NCI-H2029 (cell line): ENCODE data around the gene SLC35B4.

Experiments used
- DNase-seq: peaks from one replicate; lab custom pipeline; 2025; lab: John Stamatoyannopoulos, UW

The SLC35B4 gene

DNA sequence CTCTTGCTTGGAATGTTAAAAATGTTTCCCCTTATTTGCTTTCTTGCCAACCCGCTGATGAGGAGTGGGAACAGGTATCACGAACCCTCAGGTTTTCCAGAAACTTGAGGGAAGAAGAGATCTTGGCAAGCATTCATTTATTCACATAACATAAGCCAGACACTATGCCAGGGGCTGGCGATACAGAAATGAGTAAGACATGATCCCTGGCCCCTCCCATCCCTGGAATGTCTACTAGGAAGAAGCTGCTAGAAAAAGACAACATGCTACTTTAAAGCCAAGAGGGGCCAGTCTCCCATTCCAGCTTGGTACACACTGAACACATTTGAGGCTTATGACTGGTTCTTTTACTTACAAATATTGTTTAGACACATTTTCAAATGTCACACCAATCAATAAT lies 26.4 kb downstream of the SLC35B4 start:
- no peak for DNase-seq

GRCh38 chr7:134289841-134290240 lies 26.9 kb downstream of the SLC35B4 start:
- DNase-seq: no peak

GRCh38 chr7:134289423-134289822 lies 27.3 kb downstream of the SLC35B4 start:
- no peak for DNase-seq

DNA sequence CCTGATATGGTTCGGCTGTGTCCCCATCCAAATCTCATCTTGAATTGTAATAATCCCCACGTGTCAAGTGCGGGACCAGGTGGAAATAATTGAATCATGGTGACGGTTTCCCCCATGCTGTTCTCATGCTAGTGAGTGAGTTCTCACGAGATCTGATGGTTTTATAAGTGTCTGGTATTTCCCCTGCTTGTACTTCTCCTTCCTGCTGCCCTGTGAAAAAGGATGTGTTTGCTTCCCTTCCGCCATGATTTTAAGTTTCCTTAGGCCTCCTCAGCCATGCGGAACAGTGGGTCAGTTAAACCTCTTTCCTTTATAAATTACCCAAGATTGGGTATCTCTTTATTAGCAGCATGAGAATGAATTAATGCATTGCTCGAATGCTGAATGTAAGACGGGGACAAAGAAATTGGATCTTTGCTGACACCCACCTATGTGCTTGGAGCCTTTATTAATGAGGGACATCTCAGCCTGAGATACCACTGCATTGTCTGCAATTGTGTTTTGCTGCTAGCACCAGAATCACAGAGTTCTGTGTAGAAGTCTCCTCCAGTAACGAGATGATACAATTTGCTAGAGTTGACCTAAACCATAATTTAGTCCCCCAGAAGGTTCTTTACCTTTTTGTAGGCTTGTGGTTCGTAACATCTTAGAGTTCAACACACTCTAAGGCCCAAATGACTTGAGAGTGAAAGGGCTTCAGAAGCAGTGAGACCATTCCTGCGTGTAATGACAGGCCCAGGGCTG lies 28.6 kb downstream of the SLC35B4 start:
- no peak for DNase-seq

DNA sequence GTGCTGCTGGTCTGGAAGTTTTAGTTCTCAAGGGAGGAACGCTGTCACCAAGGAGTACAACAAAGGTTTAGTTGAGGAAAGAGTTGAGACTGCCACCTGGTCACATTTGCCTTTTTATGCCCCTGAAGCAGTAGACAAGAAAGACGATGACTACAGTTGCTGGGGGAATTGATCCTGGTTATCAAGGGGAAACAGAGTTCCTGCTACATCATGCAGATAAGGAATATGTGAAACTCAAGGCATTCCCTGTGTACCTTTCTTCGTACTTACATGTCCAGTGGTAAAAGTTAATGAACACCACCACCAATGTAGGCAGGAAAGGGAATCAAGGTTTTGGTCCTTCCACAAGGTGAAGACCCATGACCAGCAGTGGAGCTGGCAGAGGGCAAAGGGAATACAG lies 31.8 kb downstream of the SLC35B4 start:
- no peak for DNase-seq

- no peak for DNase-seq
Observed at GRCh38 chr7:134284011-134284410, 32.7 kb downstream of the SLC35B4 start.

GRCh38 chr7:134280508-134280907 lies 36.2 kb downstream of the SLC35B4 start:
- DNase-seq: no peak

GRCh38 chr7:134279898-134280297 lies 36.8 kb downstream of the SLC35B4 start:
- no peak for DNase-seq

- no peak for DNase-seq
Observed at GRCh38 chr7:134279336-134279735, 37.4 kb downstream of the SLC35B4 start.

DNA sequence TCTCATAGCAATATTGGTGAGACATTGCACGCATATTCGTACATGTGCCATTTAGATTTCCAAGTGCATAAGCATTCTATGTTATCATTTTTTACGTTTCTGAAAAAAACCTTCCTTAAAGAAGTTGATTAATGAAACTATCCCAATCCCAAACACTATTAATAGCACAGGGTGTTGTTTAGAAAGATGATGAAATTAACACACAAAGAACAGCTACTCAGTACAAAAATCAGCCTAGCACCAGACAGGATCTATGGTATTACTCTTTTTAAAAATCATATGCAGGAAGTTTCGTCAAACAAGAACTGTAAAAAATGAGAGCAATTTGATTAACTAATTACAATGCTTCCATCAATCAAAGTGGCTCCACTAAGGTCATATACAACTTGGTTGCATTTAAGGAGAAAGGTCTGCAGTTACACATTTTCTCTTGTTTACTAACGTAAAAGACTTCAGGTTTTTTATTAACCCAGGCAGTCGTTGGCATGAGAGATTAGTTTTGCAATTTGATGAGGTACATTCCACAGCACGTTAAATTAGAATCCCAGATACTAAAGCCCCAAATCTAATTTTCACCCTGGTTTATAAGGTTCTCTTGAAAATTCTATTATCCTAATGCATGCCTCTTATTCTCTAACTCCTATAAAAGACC lies 38.1 kb downstream of the SLC35B4 start:
- no peak for DNase-seq

- peak; percentile 49 for DNase-seq
Observed at GRCh38 chr7:134276951-134277350, 39.8 kb downstream of the SLC35B4 start.

DNA sequence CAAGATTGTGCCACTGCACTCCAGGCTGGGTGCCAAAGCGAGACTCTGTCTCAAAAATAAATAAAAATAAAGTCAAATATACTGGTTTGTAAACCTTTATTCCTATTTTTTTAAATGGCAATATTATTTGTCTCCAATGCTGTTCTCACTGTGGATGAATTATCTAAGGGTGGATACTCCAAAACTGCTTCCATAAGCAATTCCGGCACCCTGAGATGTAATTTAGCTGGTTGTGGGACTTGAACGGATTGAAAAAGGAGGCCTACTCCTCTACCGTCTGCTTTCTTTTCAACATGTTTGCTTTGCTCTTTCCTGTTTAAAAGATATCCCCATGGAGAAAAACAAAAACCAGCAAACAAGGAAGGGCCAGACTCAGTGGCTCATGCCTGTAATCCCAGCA lies 54.4 kb downstream of the SLC35B4 start:
- no peak for DNase-seq

DNA sequence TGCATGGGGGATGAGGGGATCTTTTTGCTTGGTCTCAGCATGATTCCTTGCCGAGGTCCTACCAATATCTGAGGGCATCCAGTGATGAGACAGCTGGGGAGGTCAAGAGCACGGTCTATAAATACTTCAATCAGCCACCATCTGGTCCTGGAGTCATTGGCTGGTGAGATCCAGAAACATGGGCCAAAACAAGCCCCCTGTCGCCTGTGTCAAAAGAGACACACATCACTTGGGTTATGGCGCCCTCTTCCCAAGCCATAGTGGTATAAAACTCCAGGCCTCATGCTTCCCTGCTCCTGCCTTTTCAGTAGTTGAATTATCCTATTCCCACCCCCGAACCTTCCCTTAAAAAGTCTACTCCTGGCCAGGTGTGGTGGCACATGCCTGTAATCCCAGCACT lies 60.9 kb downstream of the SLC35B4 start:
- no peak for DNase-seq

- DNase-seq: no peak
Observed at GRCh38 chr7:134254311-134254710, 62.4 kb downstream of the SLC35B4 start.

DNA sequence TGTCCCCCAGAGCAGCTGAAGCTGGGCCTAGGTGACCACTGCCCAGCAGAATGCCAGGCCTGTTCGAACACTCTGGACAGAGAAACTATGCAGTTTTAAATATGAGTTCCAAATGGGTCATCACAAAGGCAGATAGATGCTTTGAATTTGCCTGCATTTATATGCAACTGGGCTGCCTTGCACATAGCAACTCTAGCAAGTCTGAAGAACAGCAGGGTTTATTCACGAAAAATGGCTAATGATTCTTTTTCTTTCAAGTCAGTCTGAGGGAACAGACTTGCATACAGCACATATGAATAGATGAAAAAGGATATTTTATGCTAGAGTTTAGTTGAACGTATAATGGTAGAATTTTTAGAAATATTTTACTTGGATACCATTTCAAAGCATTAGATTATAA lies 68.5 kb downstream of the SLC35B4 start:
- DNase-seq: no peak

DNA sequence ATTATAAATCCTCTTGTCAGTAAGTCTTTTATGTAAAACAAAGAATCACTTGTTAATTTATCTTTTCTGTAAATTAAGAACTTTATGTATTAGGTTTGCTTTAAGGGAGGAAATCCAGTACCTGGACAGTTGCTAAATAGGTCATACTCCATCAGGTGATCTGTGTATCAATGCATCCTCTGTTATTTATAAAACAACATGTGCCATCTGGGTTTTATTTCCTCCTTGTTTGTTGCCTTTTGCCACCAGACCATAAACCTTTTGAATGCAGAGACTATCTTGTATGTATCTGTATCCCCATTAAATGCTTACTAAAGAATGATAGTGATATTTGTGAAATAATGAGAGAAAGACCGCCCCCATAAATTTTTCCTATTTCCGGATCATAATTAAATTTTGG lies 70.0 kb downstream of the SLC35B4 start:
- DNase-seq: no peak

DNA sequence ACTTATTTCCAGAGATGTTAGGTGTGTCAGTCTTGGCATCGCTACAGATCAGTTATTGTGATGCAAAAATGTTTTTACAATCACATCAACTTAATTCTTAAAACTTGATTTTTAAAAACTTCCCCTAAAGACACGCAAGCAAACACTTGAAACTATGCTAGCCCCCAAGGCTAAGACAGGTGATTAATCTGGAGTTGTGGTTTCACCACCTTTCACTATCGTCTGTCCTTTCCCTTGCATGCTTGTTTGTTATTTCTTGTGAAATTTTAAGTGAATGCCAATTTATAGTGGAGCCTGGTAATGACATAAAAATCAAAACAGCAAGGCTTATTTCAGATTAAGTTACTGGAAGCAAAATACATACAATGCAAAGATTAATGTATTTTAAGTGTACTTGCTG lies 70.4 kb downstream of the SLC35B4 start:
- no peak for DNase-seq

DNA sequence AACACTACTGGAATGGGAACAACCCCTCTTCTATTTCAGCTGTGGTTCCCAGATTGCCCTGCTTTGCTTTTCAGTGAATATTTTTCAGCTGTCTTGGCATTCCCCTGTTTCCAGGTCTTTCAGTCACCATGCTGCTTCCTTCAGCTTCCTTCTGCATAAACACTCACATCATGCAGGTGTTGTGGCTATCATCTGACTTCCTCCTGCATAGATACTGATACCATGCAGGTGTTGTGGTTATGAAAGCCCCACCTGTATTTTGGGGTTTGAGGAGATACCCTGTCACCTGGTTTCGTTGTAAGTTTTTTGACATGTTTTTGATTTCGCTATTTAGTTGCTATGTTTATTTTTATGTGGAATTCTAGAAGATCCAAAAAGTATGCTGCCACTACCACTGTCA lies 71.5 kb downstream of the SLC35B4 start:
- no peak for DNase-seq
